Measurements from ENCODE around the gene TBC1D22A. TPM values are rescaled to one million over a fixed set of nuclear protein-coding genes. Genes with fewer than 3 reads are reported as not detected.

The TBC1D22A gene
- total and polyA plus RNA-seq, 4 donors = 4.1 to 12.4 (median 8.4) TPM

DNA sequence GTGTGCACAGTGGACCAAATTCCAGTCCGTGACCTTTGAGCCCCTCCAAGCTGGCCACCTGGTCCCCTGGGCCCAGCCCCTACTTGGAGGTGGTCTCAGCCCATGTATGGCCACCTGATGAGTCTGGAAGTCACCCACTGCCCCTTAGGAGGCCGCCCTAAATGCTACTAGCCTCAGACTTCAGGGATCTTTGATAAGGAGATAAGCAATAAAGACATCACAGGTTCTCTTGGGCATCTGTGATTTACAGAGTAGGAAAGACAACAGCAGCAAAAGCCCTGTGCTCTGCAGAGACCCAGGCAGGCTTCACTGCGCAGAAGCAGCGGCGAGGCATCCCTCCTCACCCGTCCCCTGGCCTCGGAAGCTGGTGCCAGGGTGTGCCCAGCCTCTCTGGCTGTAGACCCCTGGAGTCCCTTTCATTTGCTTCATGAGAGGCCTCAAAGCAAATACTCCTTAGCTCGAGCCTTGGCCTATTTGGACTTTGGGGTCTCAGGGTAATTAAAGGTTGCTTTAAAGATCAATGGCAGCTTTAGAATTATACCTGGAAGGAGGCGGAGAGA lies 360.1 kb downstream of the TBC1D22A start:
- Histone ChIP-seq H3K4me1 (ENCODE audit: control insufficient read depth in 4 of 4, insufficient read depth in 4 of 4, low read length in 3 of 4) (no peaks in the 10 kb centered on the region), H3K4me3 (ENCODE audit: low read depth in 1 of 3, low read length in 3 of 3) (no peak overlapping the region), H3K9me3 (ENCODE audit: control insufficient read depth in 4 of 4, low read length in 3 of 4) (no peaks in the 10 kb centered on the region), H3K27me3 (ENCODE audit: control insufficient read depth in 4 of 4, insufficient read depth in 4 of 4, low read length in 3 of 4) (no peaks in the 10 kb centered on the region), H3K36me3 (ENCODE audit: control insufficient read depth in 4 of 4, insufficient read depth in 3 of 4, low read depth in 1 of 4, low read length in 3 of 4) (no peaks in the 10 kb centered on the region), H3K27ac (ENCODE audit: low read depth in 1 of 2, low read length in 2 of 2) (no peak overlapping the region), H3K9ac (ENCODE audit: low read depth in 1 of 2, low read length in 2 of 2) (no peak overlapping the region)
- no peak for DNase-seq (ENCODE audit: low spot score)
- 91% methylated on average over 9 of the region's 9 CpGs for whole genome bisulfite sequencing
- no peak for TF ChIP-seq JUND (IDR thresholded peaks at IDR 0.05)
- TF ChIP-seq RXRA (IDR thresholded peaks at IDR 0.05) = no peak
- no peak for TF ChIP-seq FOXA2 (IDR thresholded peaks at IDR 0.05)
- TF ChIP-seq NR2F2 (IDR thresholded peaks at IDR 0.05) = no peak
- no peak for TF ChIP-seq EGR1 (IDR thresholded peaks at IDR 0.05; ENCODE audit: low read depth in 2 of 2)
- TF ChIP-seq HNF4G (IDR thresholded peaks at IDR 0.05) = no peak
- no peak for TF ChIP-seq SP1 (IDR thresholded peaks at IDR 0.05)
- TF ChIP-seq, protein P1, sequence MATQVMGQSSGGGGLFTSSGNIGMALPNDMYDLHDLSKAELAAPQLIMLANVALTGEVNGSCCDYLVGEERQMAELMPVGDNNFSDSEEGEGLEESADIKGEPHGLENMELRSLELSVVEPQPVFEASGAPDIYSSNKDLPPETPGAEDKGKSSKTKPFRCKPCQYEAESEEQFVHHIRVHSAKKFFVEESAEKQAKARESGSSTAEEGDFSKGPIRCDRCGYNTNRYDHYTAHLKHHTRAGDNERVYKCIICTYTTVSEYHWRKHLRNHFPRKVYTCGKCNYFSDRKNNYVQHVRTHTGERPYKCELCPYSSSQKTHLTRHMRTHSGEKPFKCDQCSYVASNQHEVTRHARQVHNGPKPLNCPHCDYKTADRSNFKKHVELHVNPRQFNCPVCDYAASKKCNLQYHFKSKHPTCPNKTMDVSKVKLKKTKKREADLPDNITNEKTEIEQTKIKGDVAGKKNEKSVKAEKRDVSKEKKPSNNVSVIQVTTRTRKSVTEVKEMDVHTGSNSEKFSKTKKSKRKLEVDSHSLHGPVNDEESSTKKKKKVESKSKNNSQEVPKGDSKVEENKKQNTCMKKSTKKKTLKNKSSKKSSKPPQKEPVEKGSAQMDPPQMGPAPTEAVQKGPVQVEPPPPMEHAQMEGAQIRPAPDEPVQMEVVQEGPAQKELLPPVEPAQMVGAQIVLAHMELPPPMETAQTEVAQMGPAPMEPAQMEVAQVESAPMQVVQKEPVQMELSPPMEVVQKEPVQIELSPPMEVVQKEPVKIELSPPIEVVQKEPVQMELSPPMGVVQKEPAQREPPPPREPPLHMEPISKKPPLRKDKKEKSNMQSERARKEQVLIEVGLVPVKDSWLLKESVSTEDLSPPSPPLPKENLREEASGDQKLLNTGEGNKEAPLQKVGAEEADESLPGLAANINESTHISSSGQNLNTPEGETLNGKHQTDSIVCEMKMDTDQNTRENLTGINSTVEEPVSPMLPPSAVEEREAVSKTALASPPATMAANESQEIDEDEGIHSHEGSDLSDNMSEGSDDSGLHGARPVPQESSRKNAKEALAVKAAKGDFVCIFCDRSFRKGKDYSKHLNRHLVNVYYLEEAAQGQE (IDR thresholded peaks at IDR 0.05) = no peak

DNA sequence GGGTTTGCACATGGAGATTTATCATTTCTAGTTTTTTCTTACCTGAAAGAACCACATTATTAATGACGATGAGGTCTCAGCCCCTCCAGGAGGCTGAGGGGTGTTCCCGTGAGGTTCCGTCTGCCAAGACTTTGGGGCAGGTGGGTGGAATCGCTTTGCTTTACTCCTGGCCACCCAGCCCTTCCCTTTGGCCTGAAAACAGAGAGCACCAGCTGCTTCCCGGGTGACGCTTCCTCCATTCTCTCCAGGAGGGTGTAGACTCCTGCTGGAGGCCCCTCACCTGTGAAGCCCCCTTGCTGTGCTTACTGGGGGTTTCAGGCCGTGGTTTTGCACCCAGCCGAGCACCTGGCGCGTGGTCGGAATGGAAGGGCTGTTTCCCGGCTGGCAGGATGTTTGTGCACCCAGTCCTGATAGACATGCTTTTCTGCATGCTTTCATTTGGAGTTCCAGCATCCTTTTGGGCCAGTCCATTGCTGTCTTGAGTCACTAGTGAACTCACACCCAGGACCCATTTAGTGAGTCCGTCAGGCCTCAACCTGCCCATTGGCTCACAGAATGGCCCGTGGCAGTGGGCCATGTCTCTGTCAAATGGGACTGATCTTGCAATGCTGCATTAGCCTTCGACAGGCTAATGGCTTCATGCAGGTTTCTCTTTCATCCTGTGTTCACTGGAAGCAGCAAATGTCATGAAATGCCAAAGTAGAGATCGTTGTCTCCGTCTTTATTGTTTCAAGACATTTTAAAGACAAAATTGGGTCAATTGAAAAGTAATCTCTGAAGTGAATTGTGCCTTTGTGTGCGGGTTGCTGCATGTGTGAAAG lies 360.8 kb downstream of the TBC1D22A start:
- no peaks in the 10 kb centered on the region for H3K4me1 ChIP-seq (ENCODE audit: control insufficient read depth in 4 of 4, insufficient read depth in 4 of 4, low read length in 3 of 4)
- H3K27ac ChIP-seq (ENCODE audit: low read depth in 1 of 2, low read length in 2 of 2) = no peak overlapping the region
- H3K9ac ChIP-seq (ENCODE audit: low read depth in 1 of 2, low read length in 2 of 2) = no peak overlapping the region
- no peak overlapping the region for H3K4me3 ChIP-seq (ENCODE audit: low read depth in 1 of 3, low read length in 3 of 3)
- H3K36me3 ChIP-seq (ENCODE audit: control insufficient read depth in 4 of 4, insufficient read depth in 3 of 4, low read depth in 1 of 4, low read length in 3 of 4) = no peaks in the 10 kb centered on the region
- 95% methylated on average over 18 of the region's 18 CpGs for WGBS
- H3K9me3 ChIP-seq (ENCODE audit: control insufficient read depth in 4 of 4, low read length in 3 of 4) = no peaks in the 10 kb centered on the region
- no peaks in the 10 kb centered on the region for H3K27me3 ChIP-seq (ENCODE audit: control insufficient read depth in 4 of 4, insufficient read depth in 4 of 4, low read length in 3 of 4)
- no peak for DNase-seq (ENCODE audit: low spot score)
- TF ChIP-seq HNF4G (IDR thresholded peaks at IDR 0.05) = no peak

DNA sequence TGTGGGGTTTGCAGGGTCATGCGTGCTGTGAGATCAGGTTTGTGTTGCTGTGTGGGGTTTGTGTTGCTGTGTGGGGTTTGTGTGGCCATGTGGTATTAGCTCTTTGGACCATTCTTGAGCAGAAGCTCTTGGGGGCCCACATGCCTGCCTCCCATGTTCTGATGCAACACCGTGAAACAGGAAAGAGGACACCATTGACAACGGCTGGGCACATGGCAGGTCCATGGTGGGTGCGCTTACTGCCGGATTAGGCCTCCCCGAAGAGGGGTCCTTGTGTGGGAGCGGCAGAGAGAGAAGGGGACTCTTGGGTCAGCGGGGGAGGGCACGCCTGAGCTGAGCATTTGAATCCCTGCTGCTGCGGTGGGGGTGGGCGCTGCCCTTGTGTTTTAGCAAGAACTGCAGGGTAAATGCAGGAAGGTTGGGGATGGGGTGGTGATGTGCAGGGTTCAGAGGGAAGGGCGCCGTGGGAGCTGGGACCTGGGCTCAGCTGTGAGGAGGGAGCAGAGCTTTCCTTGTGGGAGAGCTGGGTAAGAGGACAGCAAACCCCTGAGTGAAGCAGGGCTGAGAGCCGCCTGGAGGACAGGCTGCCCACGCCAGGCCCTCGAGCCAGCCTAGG lies 361.5 kb downstream of the TBC1D22A start:
- no peak overlapping the region for H3K27ac ChIP-seq (ENCODE audit: low read depth in 1 of 2, low read length in 2 of 2)
- no peaks in the 10 kb centered on the region for H3K9me3 ChIP-seq (ENCODE audit: control insufficient read depth in 4 of 4, low read length in 3 of 4)
- TF ChIP-seq, protein P2, sequence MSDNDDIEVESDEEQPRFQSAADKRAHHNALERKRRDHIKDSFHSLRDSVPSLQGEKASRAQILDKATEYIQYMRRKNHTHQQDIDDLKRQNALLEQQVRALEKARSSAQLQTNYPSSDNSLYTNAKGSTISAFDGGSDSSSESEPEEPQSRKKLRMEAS (IDR thresholded peaks at IDR 0.05) = no peak
- no peak for TF ChIP-seq RXRA (IDR thresholded peaks at IDR 0.05)
- TF ChIP-seq, protein P3, sequence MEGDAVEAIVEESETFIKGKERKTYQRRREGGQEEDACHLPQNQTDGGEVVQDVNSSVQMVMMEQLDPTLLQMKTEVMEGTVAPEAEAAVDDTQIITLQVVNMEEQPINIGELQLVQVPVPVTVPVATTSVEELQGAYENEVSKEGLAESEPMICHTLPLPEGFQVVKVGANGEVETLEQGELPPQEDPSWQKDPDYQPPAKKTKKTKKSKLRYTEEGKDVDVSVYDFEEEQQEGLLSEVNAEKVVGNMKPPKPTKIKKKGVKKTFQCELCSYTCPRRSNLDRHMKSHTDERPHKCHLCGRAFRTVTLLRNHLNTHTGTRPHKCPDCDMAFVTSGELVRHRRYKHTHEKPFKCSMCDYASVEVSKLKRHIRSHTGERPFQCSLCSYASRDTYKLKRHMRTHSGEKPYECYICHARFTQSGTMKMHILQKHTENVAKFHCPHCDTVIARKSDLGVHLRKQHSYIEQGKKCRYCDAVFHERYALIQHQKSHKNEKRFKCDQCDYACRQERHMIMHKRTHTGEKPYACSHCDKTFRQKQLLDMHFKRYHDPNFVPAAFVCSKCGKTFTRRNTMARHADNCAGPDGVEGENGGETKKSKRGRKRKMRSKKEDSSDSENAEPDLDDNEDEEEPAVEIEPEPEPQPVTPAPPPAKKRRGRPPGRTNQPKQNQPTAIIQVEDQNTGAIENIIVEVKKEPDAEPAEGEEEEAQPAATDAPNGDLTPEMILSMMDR (IDR thresholded peaks at IDR 0.05; ENCODE audit: low read depth, low read length, missing input control) = no peak
- TF ChIP-seq RAD21 (IDR thresholded peaks at IDR 0.05) = no peak
- TF ChIP-seq, protein P1 (IDR thresholded peaks at IDR 0.05) = no peak
- TF ChIP-seq YY1 (IDR thresholded peaks at IDR 0.05) = no peak
- TF ChIP-seq NR2F2 (IDR thresholded peaks at IDR 0.05) = no peak
- TF ChIP-seq HNF4A (conservative IDR thresholded peaks at IDR 0.05) = no peak
- TF ChIP-seq SP1 (IDR thresholded peaks at IDR 0.05) = no peak
- TF ChIP-seq EGR1 (IDR thresholded peaks at IDR 0.05; ENCODE audit: low read depth in 2 of 2) = no peak
- no peak for TF ChIP-seq TAF1 (conservative IDR thresholded peaks at IDR 0.05)
- TF ChIP-seq FOXA1 (IDR thresholded peaks at IDR 0.05) = no peak
- no peak for TF ChIP-seq FOXA2 (IDR thresholded peaks at IDR 0.05)
- no peak for TF ChIP-seq JUND (IDR thresholded peaks at IDR 0.05)
- TF ChIP-seq HNF4G (IDR thresholded peaks at IDR 0.05) = no peak
- H3K27me3 ChIP-seq (ENCODE audit: control insufficient read depth in 4 of 4, insufficient read depth in 4 of 4, low read length in 3 of 4) = no peaks in the 10 kb centered on the region
- H3K4me1 ChIP-seq (ENCODE audit: control insufficient read depth in 4 of 4, insufficient read depth in 4 of 4, low read length in 3 of 4) = no peaks in the 10 kb centered on the region
- H3K4me3 ChIP-seq (ENCODE audit: low read depth in 1 of 3, low read length in 3 of 3) = no peak overlapping the region
- H3K9ac ChIP-seq (ENCODE audit: low read depth in 1 of 2, low read length in 2 of 2) = no peak overlapping the region
- DNase-seq (ENCODE audit: low spot score) = no peak
- 97% methylated on average over 16 of the region's 16 CpGs for WGBS
- no peaks in the 10 kb centered on the region for H3K36me3 ChIP-seq (ENCODE audit: control insufficient read depth in 4 of 4, insufficient read depth in 3 of 4, low read depth in 1 of 4, low read length in 3 of 4)
